Measurements from ENCODE around the gene RHOT2. TPM values are rescaled to one million over a fixed set of nuclear protein-coding genes. Genes with fewer than 3 reads are reported as not detected.
A peak's percentile ranks its signal among the peaks of the same experiment; 100 is the strongest.

RHOT2 gene
- total and polyA plus RNA-seq, 10 of the 15 experiments (the other 5 are each of a cell fraction or from before 2014, with no cell fraction given): 3.7 to 174 (median 69.8) TPM

GRCh38 chr16:685967-686366 is 18.0 kb downstream of the RHOT2 start:
- CTCF ChIA-PET: no interaction called here
- TF ChIP-seq EZH2 (IDR thresholded peaks at IDR 0.05; ENCODE audit: borderline replicate concordance, control insufficient read depth, low read depth, low read length): no peak
- TF ChIP-seq RUNX3 (IDR thresholded peaks at IDR 0.05; ENCODE audit: low read length): no peak
- no peak for TF ChIP-seq CHD4 (IDR thresholded peaks at IDR 0.05)
- TF ChIP-seq TBL1XR1 (IDR thresholded peaks at IDR 0.05; ENCODE audit: low read depth, low read length): no peak
- TF ChIP-seq, protein P1, sequence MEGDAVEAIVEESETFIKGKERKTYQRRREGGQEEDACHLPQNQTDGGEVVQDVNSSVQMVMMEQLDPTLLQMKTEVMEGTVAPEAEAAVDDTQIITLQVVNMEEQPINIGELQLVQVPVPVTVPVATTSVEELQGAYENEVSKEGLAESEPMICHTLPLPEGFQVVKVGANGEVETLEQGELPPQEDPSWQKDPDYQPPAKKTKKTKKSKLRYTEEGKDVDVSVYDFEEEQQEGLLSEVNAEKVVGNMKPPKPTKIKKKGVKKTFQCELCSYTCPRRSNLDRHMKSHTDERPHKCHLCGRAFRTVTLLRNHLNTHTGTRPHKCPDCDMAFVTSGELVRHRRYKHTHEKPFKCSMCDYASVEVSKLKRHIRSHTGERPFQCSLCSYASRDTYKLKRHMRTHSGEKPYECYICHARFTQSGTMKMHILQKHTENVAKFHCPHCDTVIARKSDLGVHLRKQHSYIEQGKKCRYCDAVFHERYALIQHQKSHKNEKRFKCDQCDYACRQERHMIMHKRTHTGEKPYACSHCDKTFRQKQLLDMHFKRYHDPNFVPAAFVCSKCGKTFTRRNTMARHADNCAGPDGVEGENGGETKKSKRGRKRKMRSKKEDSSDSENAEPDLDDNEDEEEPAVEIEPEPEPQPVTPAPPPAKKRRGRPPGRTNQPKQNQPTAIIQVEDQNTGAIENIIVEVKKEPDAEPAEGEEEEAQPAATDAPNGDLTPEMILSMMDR (IDR thresholded peaks at IDR 0.05 in 2 of 3, conservative IDR thresholded peaks at IDR 0.05 in 1 of 3; ENCODE audit: control insufficient read depth in 2 of 3, extremely low read depth in 1 of 3, insufficient read depth in 1 of 3, low read depth in 3 of 3, low read length in 3 of 3): peak; percentile 10 to 43 (median 25); a peak in 2 of 6 replicates
- TF ChIP-seq ZBTB4 (CRISPR knock-in tag; IDR thresholded peaks at IDR 0.05): no peak
- no peak for TF ChIP-seq MYC (IDR thresholded peaks at IDR 0.05; ENCODE audit: insufficient read depth, insufficient read length, insufficient replicate concordance, low read length, severe bottlenecking)
- TF ChIP-seq CHD2 (IDR thresholded peaks at IDR 0.05; ENCODE audit: borderline replicate concordance, low read depth, low read length): no peak
- TF ChIP-seq, protein P2, sequence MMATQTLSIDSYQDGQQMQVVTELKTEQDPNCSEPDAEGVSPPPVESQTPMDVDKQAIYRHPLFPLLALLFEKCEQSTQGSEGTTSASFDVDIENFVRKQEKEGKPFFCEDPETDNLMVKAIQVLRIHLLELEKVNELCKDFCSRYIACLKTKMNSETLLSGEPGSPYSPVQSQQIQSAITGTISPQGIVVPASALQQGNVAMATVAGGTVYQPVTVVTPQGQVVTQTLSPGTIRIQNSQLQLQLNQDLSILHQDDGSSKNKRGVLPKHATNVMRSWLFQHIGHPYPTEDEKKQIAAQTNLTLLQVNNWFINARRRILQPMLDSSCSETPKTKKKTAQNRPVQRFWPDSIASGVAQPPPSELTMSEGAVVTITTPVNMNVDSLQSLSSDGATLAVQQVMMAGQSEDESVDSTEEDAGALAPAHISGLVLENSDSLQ (IDR thresholded peaks at IDR 0.05): no peak
- peak; percentile 55; the same call in 1 of the 2 replicates for TF ChIP-seq POLR2A (IDR thresholded peaks at IDR 0.05; ENCODE audit: low read depth, low read length)
- Histone ChIP-seq H3K36me3 (ENCODE audit: control insufficient read depth in 2 of 2, insufficient read depth in 2 of 2, low read length in 1 of 2) (peaks cover 6 to 14% of the 10 kb centered on the region in 2 experiments; a peak in 2 of 4 replicates), H3K4me3 (no peak overlapping the region), H3K4me2 (ENCODE audit: control insufficient read depth, insufficient read depth) (no peak overlapping the region), H3K4me1 (ENCODE audit: control insufficient read depth, insufficient read depth, low read length) (peaks cover 20% of the 10 kb centered on the region), H3K27ac (ENCODE audit: control insufficient read depth, insufficient read depth) (no peak overlapping the region), H3K27me3 (replicated peaks in 1 of 2; ENCODE audit: control insufficient read depth in 2 of 2, insufficient read depth in 2 of 2, low read length in 1 of 2) (no peaks in the 10 kb centered on the region), H3K9ac (ENCODE audit: control insufficient read depth, insufficient read depth, low read length) (no peak overlapping the region), H2AFZ (ENCODE audit: control insufficient read depth, low read depth, low read length) (no peak overlapping the region), H4K20me1 (ENCODE audit: control insufficient read depth, insufficient read depth) (peaks cover 6% of the 10 kb centered on the region; the same call in 1 of the 2 replicates), H3K9me3 (replicated peaks; ENCODE audit: control insufficient read depth, insufficient read depth, low read length) (no peaks in the 10 kb centered on the region), H3K79me2 (ENCODE audit: control insufficient read depth, insufficient read depth, low read length) (peaks cover 28% of the 10 kb centered on the region)
- POLR2A ChIA-PET: no interaction called here
- ATAC-seq: no peak
- FAIRE-seq: no peak
- RAD21 ChIA-PET (ENCODE audit: unreplicated experiment): no interaction called here
- SMC1A ChIA-PET (ENCODE audit: uncharacterized antibody, unreplicated experiment): no interaction called here
- DNase-seq (ENCODE audit: low read depth, low spot score): no peak
- 81% methylated on average over 10 of the region's 10 CpGs for WGBS (ENCODE audit: insufficient coverage, insufficient replicate concordance, low lambda C conversion rate, missing lambda C conversion rate)
- no TSS peak for BruUV-seq (replicated peaks)
- intact Hi-C loops (cut with micrococcal nuclease; ENCODE audit: unreplicated experiment): loop anchor here (2.0 kb wide), 2 partner anchors 35 to 159 kb away; partner anchors contain the start of genes ANTKMT and CAPN15
- in situ Hi-C loops (cut with MboI): no loop called here

All from GM12878 (cell line).